Endodermal cell (in vitro differentiated cells): Measurements from ENCODE around the gene SMAD2. TPM values are rescaled to one million over a fixed set of nuclear protein-coding genes. Genes with fewer than 3 reads are reported as not detected.
A peak's percentile ranks its signal among the peaks of the same experiment; 100 is the strongest.
"Not testable (repeated sequence)": the region's sequence is repeated elsewhere in the genome, so short reads cannot be mapped to it uniquely, and the experiment has no call there.

Source experiments
- DNase-seq: peaks from one replicate; pipeline ENCODE4 v3.0.0-alpha.2; 2017
- H3K27ac ChIP-seq: 2 replicates; pipeline ENCODE4 v1.5.1; 2013; ENCODE audit warnings: mild to moderate bottlenecking, low read depth, low read length, moderate library complexity
- H3K27me3 ChIP-seq: 2 replicates; pipeline ENCODE4 v1.6.1; 2013; ENCODE audit warnings: mild to moderate bottlenecking, low read length, moderate library complexity; ENCODE audit not compliant: insufficient read depth, control insufficient read depth, poor library complexity, severe bottlenecking
- H3K36me3 ChIP-seq: 2 replicates; pipeline ENCODE4 v1.7.0; 2013; ENCODE audit warnings: mild to moderate bottlenecking, low read length, moderate library complexity; ENCODE audit not compliant: control insufficient read depth, insufficient read depth
- H3K4me1 ChIP-seq: one replicate; pipeline ENCODE4 v1.7.0; 2013; ENCODE audit warnings: low read length; ENCODE audit not compliant: control insufficient read depth, insufficient read depth
- H3K4me3 ChIP-seq: 2 replicates; pipeline ENCODE4 v1.5.1; 2013; ENCODE audit warnings: mild to moderate bottlenecking, low read length, moderate library complexity
- H3K9ac ChIP-seq: 2 replicates; pipeline ENCODE4 v1.6.1; 2013; ENCODE audit warnings: mild to moderate bottlenecking, low read length, moderate library complexity; ENCODE audit not compliant: poor library complexity, severe bottlenecking; ENCODE audit errors: extremely low read depth
- H3K9me3 ChIP-seq: 2 replicates; pipeline ENCODE4 v1.6.1; 2013; ENCODE audit warnings: mild to moderate bottlenecking, low read length, moderate library complexity; ENCODE audit not compliant: control insufficient read depth
- H3K27ac Mint-ChIP-seq: 2 replicates; pipeline ENCODE4 v1.8.0; 2020; ENCODE audit warnings: mixed read lengths
- H3K27me3 Mint-ChIP-seq: 2 replicates; pipeline ENCODE4 v1.8.0; 2021; ENCODE audit warnings: mild to moderate bottlenecking, mixed read lengths; ENCODE audit not compliant: insufficient read depth
- H3K36me3 Mint-ChIP-seq: 2 replicates; pipeline ENCODE4 v1.8.0; 2020; ENCODE audit warnings: low read depth, mixed read lengths
- H3K4me1 Mint-ChIP-seq: 2 replicates; pipeline ENCODE4 v1.8.0; 2020; ENCODE audit warnings: mixed read lengths
- H3K4me3 Mint-ChIP-seq: 2 replicates; pipeline ENCODE4 v1.8.0; 2020; ENCODE audit warnings: mild to moderate bottlenecking, moderate library complexity, mixed read lengths
- H3K9me3 Mint-ChIP-seq: 2 replicates; pipeline ENCODE4 v1.8.0; 2020; ENCODE audit warnings: mild to moderate bottlenecking, mixed read lengths
- WGBS, 2 experiments: methylation state at CpG; one replicate each; pipeline versions ENCODE4 v1.1.5 to v1.1.7; 2013; ENCODE audit warnings: missing lambda C conversion rate in 2 of 2, mixed read lengths in 1 of 2; ENCODE audit not compliant: insufficient coverage in 1 of 2, insufficient read length in 1 of 2; 5-methylcytosine and 5-hydroxymethylcytosine counted together
- total RNA-seq, 2 donors: library from RNA; stranded (reverse); fragmentation: NEBNext Ultra II Directional in 1 of 2; extraction: Animal tissue kit (Norgen Biotek cat#: 25700) in 1 of 2; gene quantifications; 2 replicates in 1 of 2; 3 replicates in 1 of 2; pipeline ENCODE4 v1.2.1, GENCODE V29; 2021
- TF ChIP-seq, protein P1 (sequence below): fragments of 200-600 bp; sonication (generic); conservative IDR thresholded peaks from 2 replicates; pipeline ENCODE4 v1.5.0; 2021; ENCODE audit warnings: antibody characterized with exemption, mild to moderate bottlenecking

Gene SMAD2
- total RNA-seq, 2 donors from 2014 or later, result 156 to 189 TPM

DNA sequence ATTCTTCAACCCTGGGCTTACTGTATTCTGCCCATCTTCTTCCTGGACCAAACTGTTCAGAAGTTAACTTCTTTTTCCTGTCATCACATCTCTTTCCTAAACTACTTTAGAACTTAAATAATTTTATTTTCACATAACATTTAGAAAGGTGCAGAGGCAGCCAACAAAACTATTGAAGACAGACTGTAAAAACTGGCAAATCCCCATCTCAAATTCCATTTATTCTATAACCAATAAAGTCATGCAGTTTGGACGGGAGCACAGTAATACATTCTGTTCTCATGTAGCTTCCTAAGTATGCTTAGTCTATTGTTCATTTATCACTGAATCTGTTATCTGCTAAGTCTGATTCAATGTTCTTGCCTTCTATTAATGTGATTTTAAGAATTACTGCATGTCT is 99.1 kb downstream of the SMAD2 start:
- Histone ChIP-seq H3K27ac (no peak overlapping the region), H3K4me1 (peaks cover under 1% of the 10 kb centered on the region), H3K36me3 (peaks cover 85% of the 10 kb centered on the region), H3K9ac (no peak overlapping the region), H3K27me3 (no peaks in the 10 kb centered on the region), H3K9me3 (peaks cover 41% of the 10 kb centered on the region), H3K4me3 (no peak overlapping the region)
- H3K4me3 Mint-ChIP-seq, result no peak overlapping the region
- H3K36me3 Mint-ChIP-seq, result peaks cover 77% of the 10 kb centered on the region
- no peaks in the 10 kb centered on the region for H3K4me1 Mint-ChIP-seq
- 75 to 100% methylated on average over 1 of the region's 1 CpG for WGBS, 2 experiments
- no peak for DNase-seq
- no peak overlapping the region for H3K27ac Mint-ChIP-seq
- peaks cover 22% of the 10 kb centered on the region for H3K9me3 Mint-ChIP-seq
- TF ChIP-seq, protein P1, sequence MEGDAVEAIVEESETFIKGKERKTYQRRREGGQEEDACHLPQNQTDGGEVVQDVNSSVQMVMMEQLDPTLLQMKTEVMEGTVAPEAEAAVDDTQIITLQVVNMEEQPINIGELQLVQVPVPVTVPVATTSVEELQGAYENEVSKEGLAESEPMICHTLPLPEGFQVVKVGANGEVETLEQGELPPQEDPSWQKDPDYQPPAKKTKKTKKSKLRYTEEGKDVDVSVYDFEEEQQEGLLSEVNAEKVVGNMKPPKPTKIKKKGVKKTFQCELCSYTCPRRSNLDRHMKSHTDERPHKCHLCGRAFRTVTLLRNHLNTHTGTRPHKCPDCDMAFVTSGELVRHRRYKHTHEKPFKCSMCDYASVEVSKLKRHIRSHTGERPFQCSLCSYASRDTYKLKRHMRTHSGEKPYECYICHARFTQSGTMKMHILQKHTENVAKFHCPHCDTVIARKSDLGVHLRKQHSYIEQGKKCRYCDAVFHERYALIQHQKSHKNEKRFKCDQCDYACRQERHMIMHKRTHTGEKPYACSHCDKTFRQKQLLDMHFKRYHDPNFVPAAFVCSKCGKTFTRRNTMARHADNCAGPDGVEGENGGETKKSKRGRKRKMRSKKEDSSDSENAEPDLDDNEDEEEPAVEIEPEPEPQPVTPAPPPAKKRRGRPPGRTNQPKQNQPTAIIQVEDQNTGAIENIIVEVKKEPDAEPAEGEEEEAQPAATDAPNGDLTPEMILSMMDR, result no peak
- H3K27me3 Mint-ChIP-seq, result no peaks in the 10 kb centered on the region

DNA sequence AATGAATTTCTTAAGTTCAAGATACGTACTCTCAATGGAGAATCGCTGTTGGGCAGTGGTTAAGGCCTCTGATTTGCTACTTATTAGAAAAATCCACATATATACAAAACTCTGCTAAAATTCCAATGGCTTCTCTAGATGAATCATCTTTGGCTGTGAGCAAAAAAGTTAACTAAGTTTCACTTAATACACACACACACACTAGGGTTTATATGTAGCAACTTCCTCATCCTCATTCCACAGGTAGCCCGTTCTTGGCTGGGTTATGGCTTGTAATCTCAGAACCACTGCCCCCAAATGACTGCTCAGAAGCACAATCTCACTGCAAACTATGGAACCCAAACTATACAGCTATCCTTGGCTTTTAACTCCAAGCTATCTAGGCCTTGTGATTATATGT is 99.7 kb downstream of the SMAD2 start:
- no peak overlapping the region for H3K27ac Mint-ChIP-seq

DNA sequence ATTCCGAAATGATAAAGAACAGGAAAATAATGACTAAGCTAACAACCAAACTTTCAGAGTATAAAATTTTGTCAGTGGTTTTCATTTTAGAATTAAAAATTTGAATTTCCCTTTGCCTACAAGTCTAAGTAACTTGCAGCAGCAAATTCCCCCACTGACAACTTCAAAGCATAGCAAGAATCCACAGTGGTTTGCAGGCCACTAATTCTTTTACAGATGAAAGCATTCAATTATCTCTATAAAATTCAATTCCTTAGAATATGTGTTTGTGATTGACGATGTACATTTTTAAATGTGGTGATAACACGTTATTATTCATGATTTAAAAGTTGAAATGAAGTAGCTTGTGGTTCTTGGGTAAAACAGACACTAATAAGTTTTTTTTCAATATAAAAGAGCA is 100.6 kb downstream of the SMAD2 start:
- Histone ChIP-seq H3K36me3 (peaks cover 85% of the 10 kb centered on the region), H3K9ac (no peak overlapping the region), H3K27me3 (no peaks in the 10 kb centered on the region), H3K4me1 (peaks cover 3% of the 10 kb centered on the region), H3K4me3 (peak overlapping the region; percentile 38), H3K27ac (no peak overlapping the region), H3K9me3 (peaks cover 47% of the 10 kb centered on the region)
- Mint-ChIP-seq H3K4me1 (no peaks in the 10 kb centered on the region), H3K27ac (no peak overlapping the region), H3K4me3 (no peak overlapping the region), H3K9me3 (peaks cover 23% of the 10 kb centered on the region), H3K27me3 (no peaks in the 10 kb centered on the region), H3K36me3 (peaks cover 83% of the 10 kb centered on the region)
- DNase-seq, result no peak
- TF ChIP-seq, protein P1, result no peak
- WGBS, 2 experiments, result 100% methylated on average over 2 of the region's 3 CpGs; no CpG with 5 or more reads in 1 of the 2 experiments

More for the DNA sequence above, 99.7 kb downstream of the SMAD2 start:
- Histone ChIP-seq H3K9me3 (peaks cover 47% of the 10 kb centered on the region), H3K4me1 (peaks cover 3% of the 10 kb centered on the region), H3K27me3 (no peaks in the 10 kb centered on the region), H3K36me3 (peaks cover 85% of the 10 kb centered on the region), H3K9ac (no peak overlapping the region), H3K27ac (no peak overlapping the region), H3K4me3 (peak overlapping the region; percentile 38)
- WGBS, 2 experiments, result 94 to 100% methylated on average over 2 to 3 of the region's 3 CpGs
- peaks cover 79% of the 10 kb centered on the region for H3K36me3 Mint-ChIP-seq
- TF ChIP-seq, protein P1, result no peak
- H3K4me1 Mint-ChIP-seq, result no peaks in the 10 kb centered on the region
- no peak overlapping the region for H3K4me3 Mint-ChIP-seq
- no peaks in the 10 kb centered on the region for H3K27me3 Mint-ChIP-seq
- no peak for DNase-seq
- peaks cover 23% of the 10 kb centered on the region for H3K9me3 Mint-ChIP-seq

DNA sequence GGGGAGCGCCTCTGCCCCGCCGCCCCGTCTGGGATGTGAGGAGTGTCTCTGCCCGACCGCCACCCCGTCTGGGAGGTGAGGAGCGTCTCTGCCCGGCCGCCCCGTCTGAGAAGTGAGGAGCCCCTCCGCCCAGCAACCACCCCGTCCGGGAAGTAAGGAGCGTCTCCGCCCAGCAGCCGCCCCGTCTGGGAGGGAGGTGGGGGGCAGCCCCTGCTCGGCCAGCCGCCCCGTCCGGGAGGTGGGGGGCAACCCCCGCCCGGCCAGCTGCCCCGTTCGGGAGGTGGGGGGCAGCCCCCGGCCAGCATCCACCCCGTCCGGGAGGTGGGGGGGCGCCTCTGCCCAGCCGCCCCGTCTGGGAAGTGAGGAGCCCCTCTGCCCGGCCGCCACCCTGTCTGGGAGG is 102.4 kb downstream of the SMAD2 start:
- H3K4me3 Mint-ChIP-seq, H3K4me3 ChIP-seq, DNase-seq, H3K4me1 ChIP-seq, H3K4me1 Mint-ChIP-seq, H3K9ac ChIP-seq, H3K27me3 ChIP-seq, H3K27me3 Mint-ChIP-seq, H3K27ac Mint-ChIP-seq, H3K27ac ChIP-seq: not testable (repeated sequence)
- H3K36me3 ChIP-seq, result peaks cover 85% of the 10 kb centered on the region
- peaks cover 23% of the 10 kb centered on the region for H3K9me3 Mint-ChIP-seq
- H3K9me3 ChIP-seq, result peaks cover 43% of the 10 kb centered on the region
- WGBS, 2 experiments, result 96% methylated on average over 34 of the region's 34 CpGs; no CpG with 5 or more reads in 1 of the 2 experiments
- peaks cover 82% of the 10 kb centered on the region for H3K36me3 Mint-ChIP-seq
